NB4 (cell line): ENCODE data around the gene CD79A.

Source experiments
- DNase-seq: peaks from one replicate; pipeline ENCODE4 v3.0.0; 2010; ENCODE audit warnings: low read depth
- H3K4me3 ChIP-seq: one replicate; pipeline ENCODE4 v1.5.1; 2011; ENCODE audit warnings: mild to moderate bottlenecking, low read depth, low read length, moderate library complexity
- MYC ChIP-seq: IDR thresholded peaks from 2 replicates; pipeline ENCODE4 v1.6.1; 2011; ENCODE audit warnings: low read depth, low read length
- POLR2A ChIP-seq: IDR thresholded peaks from 2 replicates; pipeline ENCODE4 v1.6.1; 2011; ENCODE audit warnings: mild to moderate bottlenecking; ENCODE audit not compliant: insufficient read length; ENCODE audit errors: extremely low read depth
- TF ChIP-seq, protein P1 (sequence below): IDR thresholded peaks from one replicate; pipeline ENCODE4 v1.5.1; 2012; ENCODE audit warnings: low read depth, low read length
- TF ChIP-seq, protein P2 (sequence below): IDR thresholded peaks from 2 replicates; pipeline ENCODE4 v1.6.1; 2011; ENCODE audit warnings: low read depth, low read length

The CD79A gene

GRCh38 chr19:41908724-41909464 is 31.8 kb downstream of the CD79A start:
- no peak overlapping the region for H3K4me3 ChIP-seq
- no peak for DNase-seq
- TF ChIP-seq, protein P1, sequence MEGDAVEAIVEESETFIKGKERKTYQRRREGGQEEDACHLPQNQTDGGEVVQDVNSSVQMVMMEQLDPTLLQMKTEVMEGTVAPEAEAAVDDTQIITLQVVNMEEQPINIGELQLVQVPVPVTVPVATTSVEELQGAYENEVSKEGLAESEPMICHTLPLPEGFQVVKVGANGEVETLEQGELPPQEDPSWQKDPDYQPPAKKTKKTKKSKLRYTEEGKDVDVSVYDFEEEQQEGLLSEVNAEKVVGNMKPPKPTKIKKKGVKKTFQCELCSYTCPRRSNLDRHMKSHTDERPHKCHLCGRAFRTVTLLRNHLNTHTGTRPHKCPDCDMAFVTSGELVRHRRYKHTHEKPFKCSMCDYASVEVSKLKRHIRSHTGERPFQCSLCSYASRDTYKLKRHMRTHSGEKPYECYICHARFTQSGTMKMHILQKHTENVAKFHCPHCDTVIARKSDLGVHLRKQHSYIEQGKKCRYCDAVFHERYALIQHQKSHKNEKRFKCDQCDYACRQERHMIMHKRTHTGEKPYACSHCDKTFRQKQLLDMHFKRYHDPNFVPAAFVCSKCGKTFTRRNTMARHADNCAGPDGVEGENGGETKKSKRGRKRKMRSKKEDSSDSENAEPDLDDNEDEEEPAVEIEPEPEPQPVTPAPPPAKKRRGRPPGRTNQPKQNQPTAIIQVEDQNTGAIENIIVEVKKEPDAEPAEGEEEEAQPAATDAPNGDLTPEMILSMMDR = no peak
- TF ChIP-seq MYC = no peak
- TF ChIP-seq, protein P2, sequence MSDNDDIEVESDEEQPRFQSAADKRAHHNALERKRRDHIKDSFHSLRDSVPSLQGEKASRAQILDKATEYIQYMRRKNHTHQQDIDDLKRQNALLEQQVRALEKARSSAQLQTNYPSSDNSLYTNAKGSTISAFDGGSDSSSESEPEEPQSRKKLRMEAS = no peak
- TF ChIP-seq POLR2A = no peak

DNA sequence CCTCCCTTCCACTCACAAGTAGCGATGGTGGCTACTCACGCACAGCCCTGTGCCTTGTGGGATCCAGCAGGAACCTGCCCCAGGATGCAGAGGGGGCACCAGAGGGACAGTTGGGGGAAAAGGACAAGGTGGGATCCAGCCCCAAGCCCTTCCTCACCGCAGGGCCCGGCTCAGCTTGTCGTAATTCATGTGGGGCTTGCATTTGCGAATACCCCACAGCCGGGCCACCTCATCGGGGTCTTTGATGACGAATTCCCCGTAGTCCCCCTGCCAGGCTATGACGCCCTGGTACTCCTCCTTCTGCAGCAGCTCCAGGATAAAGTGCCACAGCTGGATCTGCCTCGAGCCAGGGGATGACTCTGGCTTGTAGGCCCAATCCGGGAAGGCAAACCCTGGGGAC is 32.6 kb downstream of the CD79A start:
- TF ChIP-seq, protein P2 = no peak
- TF ChIP-seq MYC (no peak), POLR2A (no peak)
- TF ChIP-seq, protein P1 = no peak
- DNase-seq = no peak
- H3K4me3 ChIP-seq = no peak overlapping the region

GRCh38 chr19:41910240-41910991 is 33.3 kb downstream of the CD79A start:
- no peak for DNase-seq
- no peak for TF ChIP-seq MYC
- TF ChIP-seq, protein P2 = no peak
- TF ChIP-seq, protein P1 = no peak
- no peak for TF ChIP-seq POLR2A
- H3K4me3 ChIP-seq = no peak overlapping the region

DNA sequence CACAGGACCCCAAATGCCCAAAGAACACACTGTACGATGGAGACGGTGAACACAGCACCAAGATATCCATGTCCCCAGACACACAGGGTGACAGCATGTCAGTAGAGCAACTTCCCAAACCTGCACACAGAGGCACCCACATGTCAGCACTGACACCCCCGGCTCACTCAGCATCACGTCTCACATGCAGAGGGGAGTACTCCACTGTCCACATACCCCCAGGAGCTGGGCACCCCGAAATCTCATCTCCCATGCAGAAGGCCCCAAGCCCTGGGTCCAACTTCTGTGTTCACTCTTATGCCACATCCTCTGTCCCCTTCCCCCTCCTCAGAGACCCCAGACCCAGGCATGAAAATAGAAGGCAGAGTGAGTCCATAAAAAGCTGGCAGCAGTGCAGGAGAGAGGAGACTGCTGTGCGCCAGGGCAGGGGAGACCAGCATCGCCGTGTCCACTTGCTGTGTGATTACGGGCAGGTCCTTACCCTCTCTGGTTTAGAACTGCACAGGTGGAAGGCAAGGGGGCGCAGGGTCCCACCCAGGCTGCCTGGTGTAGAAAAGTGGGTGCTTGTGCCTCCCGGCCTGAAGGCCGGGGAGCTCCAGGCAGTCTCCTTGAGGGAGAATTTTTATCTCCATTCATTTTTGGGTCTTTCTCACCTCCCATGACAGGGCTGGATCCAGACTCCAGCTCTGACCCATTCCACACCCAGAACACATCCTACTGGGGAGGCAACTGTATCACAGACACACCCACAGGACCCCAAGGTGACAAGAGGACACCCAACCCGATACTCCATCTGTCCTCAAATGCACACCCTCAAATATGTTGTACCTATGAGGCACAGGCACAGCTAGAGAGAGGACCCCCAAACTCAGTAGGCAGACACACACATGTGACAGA is 34.2 kb downstream of the CD79A start:
- no peak overlapping the region for H3K4me3 ChIP-seq
- TF ChIP-seq, protein P1 = no peak
- TF ChIP-seq POLR2A (no peak), MYC (no peak)
- TF ChIP-seq, protein P2 = no peak
- DNase-seq = no peak

DNA sequence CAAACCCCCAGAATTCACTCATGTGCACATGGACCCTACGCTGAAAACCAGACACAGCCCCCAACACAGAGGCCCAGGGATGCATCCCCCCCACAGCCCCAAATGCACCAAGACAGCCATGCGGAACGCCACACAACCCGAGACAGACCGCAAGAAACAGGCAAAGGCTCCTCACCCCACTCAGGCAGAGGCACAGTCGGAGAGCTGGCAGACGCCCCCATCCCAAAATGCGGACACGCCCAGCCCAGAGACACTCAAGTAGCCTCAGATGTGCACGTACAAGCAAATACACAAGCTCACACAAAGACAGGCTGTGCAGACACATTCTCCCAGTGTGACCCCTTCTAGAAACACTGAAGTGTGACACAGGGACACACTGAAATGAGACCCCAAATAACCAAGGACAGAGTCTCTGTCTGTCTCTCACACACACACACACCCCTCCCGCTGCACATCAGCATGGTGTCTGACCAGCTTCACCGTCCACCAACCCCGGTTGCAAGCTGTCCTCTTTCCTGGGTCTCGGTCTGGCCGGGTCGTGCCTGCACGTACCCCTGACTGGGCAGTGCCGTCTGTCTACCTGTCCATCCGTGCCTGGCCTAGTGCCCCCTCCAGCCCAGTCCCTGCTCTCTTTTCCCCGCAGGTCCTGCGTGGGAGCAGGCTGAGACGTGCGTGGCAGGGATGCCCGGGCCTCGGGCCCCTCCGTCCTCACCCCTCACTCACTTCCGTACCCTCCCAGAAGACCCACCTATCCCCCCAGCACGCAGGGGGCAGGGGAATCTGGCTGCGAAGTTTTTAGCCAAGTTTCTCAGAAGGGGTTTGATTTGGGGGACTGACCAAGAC is 35.0 kb downstream of the CD79A start:
- TF ChIP-seq, protein P2 = no peak
- TF ChIP-seq POLR2A (no peak), MYC (no peak)
- TF ChIP-seq, protein P1 = no peak
- no peak overlapping the region for H3K4me3 ChIP-seq
- no peak for DNase-seq
